WTC11 (cell line): ENCODE data around the gene TANGO6.

Experiments used
- CREB1 ChIP-seq: sonication (generic); formaldehyde crosslinking; IDR thresholded peaks from 2 replicates; pipeline ENCODE4 v1.8.0; 2023; ENCODE audit warnings: mild to moderate bottlenecking, missing genetic modification reagents
- MAX ChIP-seq: sonication (generic); formaldehyde crosslinking; IDR thresholded peaks from 2 replicates; pipeline ENCODE4 v1.8.0; 2022; ENCODE audit warnings: mild to moderate bottlenecking, missing genetic modification reagents
- ZNF317 ChIP-seq: sonication (generic); formaldehyde crosslinking; IDR thresholded peaks from 2 replicates; pipeline ENCODE4 v1.8.1; 2023; ENCODE audit warnings: low read depth, mild to moderate bottlenecking, moderate library complexity, missing genetic modification reagents, borderline replicate concordance

GRCh38 chr16:69064124-69064763, 220.9 kb downstream of the TANGO6 start:
- TF ChIP-seq CREB1 (CRISPR knock-in tag): no peak
- no peak for TF ChIP-seq MAX
- no peak for TF ChIP-seq ZNF317 (CRISPR knock-in tag)
